HEK293 (cell line): Measurements from ENCODE around the gene PAEP.
A peak's percentile ranks its signal among the peaks of the same experiment; 100 is the strongest.

Experiments used
- CTCF ChIA-PET: fragments of 350-600 bp; formaldehyde crosslinking; extraction: SDS; loops from one replicate; lab custom pipeline; 2021; ENCODE audit warnings: antibody characterized with exemption; lab: Yijun Ruan, JAX
- POLR2A ChIA-PET: fragments of 300-600 bp; formaldehyde crosslinking; extraction: SDS; loops from one replicate; lab custom pipeline; 2020; ENCODE audit warnings: antibody characterized with exemption, inconsistent platforms; lab: Yijun Ruan, JAX
- H3K27ac ChIP-seq: fragments of 200-500 bp; sonication (Bioruptor generic); 2 replicates; pipeline ENCODE4 v1.5.1; 2014; ENCODE audit warnings: low read depth, low read length, control low read depth, inconsistent platforms; ENCODE audit errors: extremely low read depth
- H3K36me3 ChIP-seq, 2 experiments: fragments of 200-500 bp in 1 of 2; sonication (Bioruptor generic) in 1 of 2; 1 replicate in 1 of 2; 2 replicates in 1 of 2; pipeline ENCODE4 v1.5.1; 2014 to 2017; ENCODE audit warnings: inconsistent platforms in 2 of 2, low read length in 2 of 2; ENCODE audit not compliant: control insufficient read depth in 2 of 2, insufficient read depth in 1 of 2
- H3K4me1 ChIP-seq: fragments of 200-500 bp; sonication (Bioruptor generic); 2 replicates; pipeline ENCODE4 v1.5.1; 2014; ENCODE audit warnings: mild to moderate bottlenecking, low read length, inconsistent platforms; ENCODE audit not compliant: control insufficient read depth, insufficient read depth
- H3K4me3 ChIP-seq: 2 replicates; pipeline ENCODE4 v1.5.1; 2011; ENCODE audit warnings: low read depth, mild to moderate bottlenecking, control low read depth, low read length, moderate library complexity
- H3K9me3 ChIP-seq: fragments of 200-500 bp; sonication (Bioruptor generic); 2 replicates; pipeline ENCODE4 v1.5.1; 2014; ENCODE audit warnings: low read depth, low read length, inconsistent platforms; ENCODE audit not compliant: control insufficient read depth, insufficient read depth
- KLF1 ChIP-seq: fragments of 450-650 bp; formaldehyde crosslinking; IDR thresholded peaks from 2 replicates; pipeline ENCODE4 v1.5.1; 2016; ENCODE audit warnings: missing biosample characterization, missing genetic modification characterization
- SETDB1 ChIP-seq: IDR thresholded peaks from one replicate; pipeline ENCODE4 v1.6.1; 2017; ENCODE audit warnings: mild to moderate bottlenecking, low read length, moderate library complexity, mixed read lengths; ENCODE audit not compliant: insufficient read length
- ZNF175 ChIP-seq: fragments of 450-650 bp; formaldehyde crosslinking; IDR thresholded peaks from 2 replicates; pipeline ENCODE4 v1.5.1; 2016; ENCODE audit warnings: missing biosample characterization, missing genetic modification characterization
- ZNF629 ChIP-seq: fragments of 450-650 bp; formaldehyde crosslinking; IDR thresholded peaks from 2 replicates; pipeline ENCODE4 v1.5.1; 2017; ENCODE audit warnings: missing biosample characterization, missing genetic modification characterization
- TF ChIP-seq, protein P1 (sequence below): fragments of 450-650 bp; formaldehyde crosslinking; IDR thresholded peaks from 2 replicates; pipeline ENCODE4 v1.5.1; 2016; ENCODE audit warnings: missing biosample characterization, missing genetic modification characterization

The PAEP gene

DNA sequence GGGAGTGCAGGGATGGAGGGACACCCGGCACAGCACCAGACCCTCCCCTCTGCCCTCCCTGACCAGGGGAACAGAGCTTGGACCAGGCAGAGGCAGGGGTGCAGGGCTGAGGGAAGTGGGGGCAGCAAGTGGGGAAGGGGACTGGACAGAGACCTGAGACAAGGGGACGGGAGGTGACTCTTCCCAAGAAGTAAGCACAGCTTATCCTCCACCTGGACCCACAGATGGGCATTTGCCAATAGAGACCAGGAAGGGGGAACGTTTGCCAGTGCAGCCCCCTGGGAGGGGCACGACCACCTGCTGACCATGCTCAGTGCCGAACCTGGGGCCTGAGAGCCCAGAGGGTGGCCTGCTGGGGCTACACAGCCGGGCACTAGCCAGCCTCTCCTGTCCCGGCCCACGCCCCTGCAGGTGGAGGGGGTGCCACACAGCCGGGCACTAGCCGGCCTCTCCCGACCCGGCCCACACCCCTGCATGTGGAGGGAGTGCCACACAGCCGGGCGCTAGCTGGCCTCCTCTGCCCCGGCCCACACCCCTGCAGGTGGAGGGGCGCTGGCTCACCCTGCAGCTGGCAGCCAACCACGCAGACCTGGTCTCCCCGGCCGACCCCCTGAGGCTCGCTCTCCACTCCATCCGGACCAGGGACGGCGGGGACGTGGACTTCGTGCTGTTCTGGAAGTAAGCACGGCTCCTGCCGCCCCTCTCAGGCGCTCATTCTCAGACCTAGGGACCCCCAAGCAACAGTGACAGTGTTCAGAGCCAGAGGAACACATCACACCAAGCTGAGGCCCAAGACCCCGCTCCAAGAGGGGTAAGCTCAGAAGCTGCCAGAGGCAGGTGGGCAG lies 53.5 kb downstream of the PAEP start:
- Histone ChIP-seq H3K4me3 (no peak overlapping the region), H3K9me3 (no peaks in the 10 kb centered on the region), H3K4me1 (no peaks in the 10 kb centered on the region), H3K36me3 (no peaks in the 10 kb centered on the region), H3K27ac (no peak overlapping the region)
- ChIA-PET CTCF (interaction anchor here (0.5 to 2.9 kb wide), 4 partner anchors 13 to 183 kb away, joined by 3 to 10 read pairs (median 4); no protein-coding TSS in a partner anchor), POLR2A (interaction anchor here (0.5 kb wide), 1 partner anchor 19 kb away, joined by 7 read pairs; no protein-coding TSS in a partner anchor)
- TF ChIP-seq KLF1 (tag by site-specific recombination) (0 out of 2 replicates have a peak, but pooled peaks have one; percentile 13), ZNF175 (no peak)

DNA sequence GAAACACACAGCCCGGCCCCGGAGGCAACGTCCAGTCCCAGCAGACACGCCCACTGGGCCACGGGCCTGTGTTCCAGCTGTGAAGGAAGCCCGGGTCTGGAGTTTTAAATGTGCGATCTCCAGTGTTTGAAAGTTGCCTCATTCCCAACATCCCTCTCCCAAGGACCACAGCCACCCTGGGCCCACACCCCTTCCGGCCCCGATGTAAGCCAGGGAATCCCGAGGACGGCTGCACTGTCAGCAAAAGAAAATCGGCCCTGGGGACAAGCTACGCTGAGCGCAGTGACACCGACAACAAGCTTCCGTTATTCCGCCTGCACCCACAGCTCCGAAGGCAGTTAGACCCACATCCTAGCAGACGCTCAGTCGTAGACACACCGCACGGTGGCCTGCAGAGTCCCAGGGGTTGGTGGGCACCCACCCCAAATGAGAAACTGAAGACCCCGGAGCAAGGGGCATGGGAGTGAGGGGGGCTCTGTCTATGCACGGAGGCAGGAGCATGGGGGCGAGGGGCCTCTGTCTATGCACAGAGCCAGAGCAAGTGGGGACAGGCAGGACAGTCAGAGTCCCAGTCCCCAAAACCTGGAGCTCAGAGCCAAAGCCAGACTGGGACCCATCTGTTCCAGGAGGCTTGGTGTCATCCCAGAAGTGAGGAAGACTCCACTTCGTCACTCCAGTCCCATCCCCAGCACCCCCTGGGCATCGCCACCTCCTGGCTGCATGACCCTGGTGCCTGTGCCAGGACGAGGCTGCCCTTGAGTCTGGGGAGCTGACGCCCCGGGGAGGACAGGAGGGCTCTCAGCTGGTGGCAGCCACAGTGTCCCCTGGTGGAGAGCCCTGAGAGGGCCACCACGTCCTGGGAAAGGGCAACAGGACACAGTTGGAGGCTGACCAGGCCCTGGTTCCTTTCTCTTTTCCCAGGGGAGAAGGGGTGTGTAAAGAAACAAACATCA lies 54.4 kb downstream of the PAEP start:
- TF ChIP-seq ZNF629 (tag by site-specific recombination) (no peak), SETDB1 (no peak)
- TF ChIP-seq, protein P1, sequence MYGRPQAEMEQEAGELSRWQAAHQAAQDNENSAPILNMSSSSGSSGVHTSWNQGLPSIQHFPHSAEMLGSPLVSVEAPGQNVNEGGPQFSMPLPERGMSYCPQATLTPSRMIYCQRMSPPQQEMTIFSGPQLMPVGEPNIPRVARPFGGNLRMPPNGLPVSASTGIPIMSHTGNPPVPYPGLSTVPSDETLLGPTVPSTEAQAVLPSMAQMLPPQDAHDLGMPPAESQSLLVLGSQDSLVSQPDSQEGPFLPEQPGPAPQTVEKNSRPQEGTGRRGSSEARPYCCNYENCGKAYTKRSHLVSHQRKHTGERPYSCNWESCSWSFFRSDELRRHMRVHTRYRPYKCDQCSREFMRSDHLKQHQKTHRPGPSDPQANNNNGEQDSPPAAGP (tag by site-specific recombination): no peak
- CTCF ChIA-PET: interaction anchor here (0.5 to 2.9 kb wide), 9 partner anchors 14 to 782 kb away, joined by 3 to 10 read pairs (median 3); no protein-coding TSS in a partner anchor
- Histone ChIP-seq H3K36me3 (no peaks in the 10 kb centered on the region), H3K4me3 (no peak overlapping the region), H3K4me1 (no peaks in the 10 kb centered on the region), H3K27ac (no peak overlapping the region), H3K9me3 (no peaks in the 10 kb centered on the region)
- POLR2A ChIA-PET: no interaction called here
